Effector memory CD8-positive, alpha-beta T cell (primary cell): ENCODE measurements around the gene KRT1.

Experiments used
- ATAC-seq: fragments of 150-1000 bp; cut with Tn5 transposase; replicated peaks from 2 replicates; pipeline ENCODE4 v1.10.0; 2021; ENCODE audit warnings: mild to moderate bottlenecking, moderate library complexity
- DNase-seq, 3 experiments: peaks; one replicate each; pipeline ENCODE4 v3.0.0; 2021
- H3K27ac Mint-ChIP-seq, 2 donors: one replicate each; pipeline ENCODE4 v1.8.0; 2022; ENCODE audit warnings: mild to moderate bottlenecking in 2 of 2, mixed read lengths in 2 of 2, moderate library complexity in 2 of 2
- H3K27me3 Mint-ChIP-seq, 2 donors: one replicate each; pipeline ENCODE4 v1.8.0; 2022; ENCODE audit warnings: mixed read lengths in 2 of 2
- H3K36me3 Mint-ChIP-seq: one replicate; pipeline ENCODE4 v1.8.0; 2022; ENCODE audit warnings: mild to moderate bottlenecking, moderate library complexity, mixed read lengths; ENCODE audit not compliant: insufficient read depth
- H3K4me1 Mint-ChIP-seq, 2 donors: one replicate each; pipeline ENCODE4 v1.8.0; 2022; ENCODE audit warnings: low read depth in 2 of 2, mixed read lengths in 2 of 2
- H3K4me3 Mint-ChIP-seq, 2 donors: one replicate each; pipeline ENCODE4 v1.8.0; 2022; ENCODE audit warnings: mild to moderate bottlenecking in 2 of 2, mixed read lengths in 2 of 2, moderate library complexity in 2 of 2
- H3K9me3 Mint-ChIP-seq, 2 donors: one replicate each; pipeline ENCODE4 v1.8.0; 2022; ENCODE audit warnings: mixed read lengths in 2 of 2
- total RNA-seq, 9 experiments: gene quantifications; one replicate each; lab custom pipeline; 2026; lab: John Stamatoyannopoulos, UW

Gene KRT1
- 0.13 to 319 (median 4.8) reads per million in 9 experiments for total RNA-seq

GRCh38 chr12:52680363-52680762, at the start of gene KRT1:
KRT1 (minus strand) TSS chr12:52680407; CDS start chr12:52680348, 59 bp downstream.
- Mint-ChIP-seq H3K9me3 (no peaks in the 10 kb centered on the region), H3K36me3 (no peaks in the 10 kb centered on the region), H3K27me3 (peaks cover 26 to 38% of the 10 kb centered on the region in 2 donors), H3K4me3 (peak within 1 kb of the TSS in 1 of 2 donors; percentile 43), H3K4me1 (peaks cover 12 to 27% of the 10 kb centered on the region in 2 donors), H3K27ac (peak within 1 kb of the TSS; percentile 34 to 91)
- DNase-seq (no peak), ATAC-seq (no peak)

GRCh38 chr12:52729147-52729546, 48.9 kb upstream of the KRT1 start:
- Mint-ChIP-seq H3K27ac (no peak overlapping the region), H3K9me3 (no peaks in the 10 kb centered on the region), H3K4me1 (no peaks in the 10 kb centered on the region), H3K4me3 (no peak overlapping the region), H3K27me3 (peaks cover 39 to 48% of the 10 kb centered on the region in 2 donors), H3K36me3 (peaks cover 2% of the 10 kb centered on the region)
- ATAC-seq = no peak
- DNase-seq = no peak

GRCh38 chr12:52728374-52728773, 48.2 kb upstream of the KRT1 start:
- Mint-ChIP-seq H3K27me3 (peaks cover 33 to 46% of the 10 kb centered on the region in 2 donors), H3K4me3 (no peak overlapping the region), H3K9me3 (no peaks in the 10 kb centered on the region), H3K4me1 (no peaks in the 10 kb centered on the region), H3K27ac (no peak overlapping the region), H3K36me3 (peaks cover 2% of the 10 kb centered on the region)
- DNase-seq (no peak), ATAC-seq (no peak)

- H3K4me1 Mint-ChIP-seq = no peaks in the 10 kb centered on the region
- ATAC-seq (no peak), DNase-seq (no peak)
- H3K27me3 Mint-ChIP-seq = peaks cover 40 to 49% of the 10 kb centered on the region in 2 donors
- no peak overlapping the region for H3K27ac Mint-ChIP-seq
- peaks cover 2% of the 10 kb centered on the region for H3K36me3 Mint-ChIP-seq
- no peak overlapping the region for H3K4me3 Mint-ChIP-seq
- H3K9me3 Mint-ChIP-seq = no peaks in the 10 kb centered on the region
Measured at GRCh38 chr12:52727037-52727436, 46.8 kb upstream of the KRT1 start.

- ATAC-seq (no peak), DNase-seq (no peak)
- no peak overlapping the region for H3K27ac Mint-ChIP-seq
Measured at GRCh38 chr12:52726451-52726850, 46.2 kb upstream of the KRT1 start.

GRCh38 chr12:52724384-52724783, 44.2 kb upstream of the KRT1 start:
- H3K9me3 Mint-ChIP-seq = no peaks in the 10 kb centered on the region
- no peaks in the 10 kb centered on the region for H3K4me1 Mint-ChIP-seq
- peaks cover 23 to 35% of the 10 kb centered on the region in 2 donors for H3K27me3 Mint-ChIP-seq
- no peak for ATAC-seq
- no peak overlapping the region for H3K4me3 Mint-ChIP-seq
- peaks cover 2% of the 10 kb centered on the region for H3K36me3 Mint-ChIP-seq
- no peak for DNase-seq
- no peak overlapping the region for H3K27ac Mint-ChIP-seq

More at GRCh38 chr12:52726451-52726850, 46.2 kb upstream of the KRT1 start:
- Mint-ChIP-seq H3K36me3 (peaks cover 2% of the 10 kb centered on the region), H3K4me1 (no peaks in the 10 kb centered on the region), H3K27me3 (peaks cover 37 to 49% of the 10 kb centered on the region in 2 donors), H3K9me3 (no peaks in the 10 kb centered on the region), H3K4me3 (no peak overlapping the region)

GRCh38 chr12:52722680-52723079, 42.5 kb upstream of the KRT1 start:
- Mint-ChIP-seq H3K9me3 (no peaks in the 10 kb centered on the region), H3K4me1 (no peaks in the 10 kb centered on the region), H3K36me3 (peaks cover 2% of the 10 kb centered on the region), H3K27ac (no peak overlapping the region), H3K4me3 (no peak overlapping the region), H3K27me3 (peaks cover 22 to 41% of the 10 kb centered on the region in 2 donors)
- no peak for ATAC-seq
- DNase-seq = no peak

- ATAC-seq = no peak
- Mint-ChIP-seq H3K27ac (no peak overlapping the region), H3K4me1 (no peaks in the 10 kb centered on the region), H3K9me3 (no peaks in the 10 kb centered on the region), H3K27me3 (peaks cover 22 to 44% of the 10 kb centered on the region in 2 donors), H3K36me3 (peaks cover 1% of the 10 kb centered on the region), H3K4me3 (no peak overlapping the region)
- DNase-seq = no peak
Measured at GRCh38 chr12:52721838-52722470, 41.7 kb upstream of the KRT1 start.

GRCh38 chr12:52720365-52720886, 40.2 kb upstream of the KRT1 start:
- Mint-ChIP-seq H3K9me3 (no peaks in the 10 kb centered on the region), H3K4me1 (no peaks in the 10 kb centered on the region), H3K4me3 (no peak overlapping the region), H3K27me3 (peaks cover 26 to 52% of the 10 kb centered on the region in 2 donors), H3K36me3 (no peaks in the 10 kb centered on the region), H3K27ac (no peak overlapping the region)
- no peak for ATAC-seq
- DNase-seq = no peak

- no peak for ATAC-seq
- Mint-ChIP-seq H3K27ac (no peak overlapping the region), H3K4me1 (peaks cover 5 to 8% of the 10 kb centered on the region in 2 donors), H3K9me3 (no peaks in the 10 kb centered on the region), H3K27me3 (peaks cover 44 to 68% of the 10 kb centered on the region in 2 donors), H3K4me3 (no peak overlapping the region), H3K36me3 (no peaks in the 10 kb centered on the region)
- DNase-seq = no peak
Measured at GRCh38 chr12:52716061-52716460, 35.9 kb upstream of the KRT1 start.

GRCh38 chr12:52715416-52715815, 35.2 kb upstream of the KRT1 start:
- Mint-ChIP-seq H3K27ac (no peak overlapping the region), H3K36me3 (no peaks in the 10 kb centered on the region), H3K4me1 (peaks cover 5 to 8% of the 10 kb centered on the region in 2 donors), H3K4me3 (peak overlapping the region; percentile 50 to 58), H3K9me3 (no peaks in the 10 kb centered on the region), H3K27me3 (peaks cover 44 to 68% of the 10 kb centered on the region in 2 donors)
- ATAC-seq = no peak
- DNase-seq = no peak

- ATAC-seq (no peak), DNase-seq (no peak)
- H3K27me3 Mint-ChIP-seq = peaks cover 44 to 68% of the 10 kb centered on the region in 2 donors
- H3K9me3 Mint-ChIP-seq = no peaks in the 10 kb centered on the region
- peak overlapping the region; percentile 50 to 58 for H3K4me3 Mint-ChIP-seq
- no peaks in the 10 kb centered on the region for H3K36me3 Mint-ChIP-seq
- H3K4me1 Mint-ChIP-seq = peaks cover 5 to 8% of the 10 kb centered on the region in 2 donors
- H3K27ac Mint-ChIP-seq = peak overlapping the region in 1 of 2 donors; percentile 9
Measured at GRCh38 chr12:52714887-52715281, 34.7 kb upstream of the KRT1 start.

GRCh38 chr12:52713960-52714886, 34.0 kb upstream of the KRT1 start:
- no peak for ATAC-seq
- H3K4me3 Mint-ChIP-seq = peak overlapping the region; percentile 56 to 58
- H3K27me3 Mint-ChIP-seq = peaks cover 44 to 69% of the 10 kb centered on the region in 2 donors
- DNase-seq = no peak
- peaks cover 5 to 8% of the 10 kb centered on the region in 2 donors for H3K4me1 Mint-ChIP-seq
- H3K27ac Mint-ChIP-seq = no peak overlapping the region
- no peaks in the 10 kb centered on the region for H3K36me3 Mint-ChIP-seq
- no peaks in the 10 kb centered on the region for H3K9me3 Mint-ChIP-seq
